Measurements from ENCODE around the gene SUPT7L. TPM values are rescaled to one million over a fixed set of nuclear protein-coding genes. Genes with fewer than 3 reads are reported as not detected.
"Not testable (repeated sequence)": the region's sequence is repeated elsewhere in the genome, so short reads cannot be mapped to it uniquely, and the experiment has no call there.

The SUPT7L gene
- total and polyA plus RNA-seq, 5 donors: 26.8 to 30.9 (median 27.4) TPM

GRCh38 chr2:27638037-27638637 is 25.3 kb downstream of the SUPT7L start:
- 89% methylated on average over 3 of the region's 3 CpGs for WGBS
- no peak for ATAC-seq
- intact Hi-C loops (cut with DNase I): no loop called here

GRCh38 chr2:27636766-27637165 is 26.6 kb downstream of the SUPT7L start:
- Histone ChIP-seq H3K4me1 (ENCODE audit: control insufficient read depth, insufficient read depth, low read length) (no peaks in the 10 kb centered on the region), H3K27me3 (ENCODE audit: control insufficient read depth, insufficient read depth) (no peaks in the 10 kb centered on the region), H3K4me3 (ENCODE audit: low read length) (no peak overlapping the region), H3K27ac (ENCODE audit: low read length) (no peak overlapping the region), H3K9me3 (ENCODE audit: control insufficient read depth, low read length) (no peaks in the 10 kb centered on the region)
- no peak for ATAC-seq
- intact Hi-C loops (cut with DNase I): no loop called here
- WGBS: 95% methylated on average over 5 of the region's 5 CpGs
- no peak for DNase-seq

More at GRCh38 chr2:27638037-27638637, 25.3 kb downstream of the SUPT7L start:
- Histone ChIP-seq H3K9me3 (ENCODE audit: control insufficient read depth, low read length) (no peaks in the 10 kb centered on the region), H3K4me1 (ENCODE audit: control insufficient read depth, insufficient read depth, low read length) (no peaks in the 10 kb centered on the region), H3K27ac (ENCODE audit: low read length) (no peak overlapping the region), H3K4me3 (ENCODE audit: low read length) (no peak overlapping the region), H3K27me3 (ENCODE audit: control insufficient read depth, insufficient read depth) (no peaks in the 10 kb centered on the region)
- DNase-seq: no peak

- intact Hi-C loops (cut with DNase I): no loop called here
- no peaks in the 10 kb centered on the region for H3K27me3 ChIP-seq (ENCODE audit: control insufficient read depth, insufficient read depth)
- H3K4me3 ChIP-seq (ENCODE audit: low read length): no peak overlapping the region
- DNase-seq: no peak
- WGBS: 95% methylated on average over 2 of the region's 2 CpGs
- H3K4me1 ChIP-seq (ENCODE audit: control insufficient read depth, insufficient read depth, low read length): peaks cover 3% of the 10 kb centered on the region
- no peak overlapping the region for H3K27ac ChIP-seq (ENCODE audit: low read length)
- ATAC-seq: no peak
- no peaks in the 10 kb centered on the region for H3K9me3 ChIP-seq (ENCODE audit: control insufficient read depth, low read length)
Measured at GRCh38 chr2:27634291-27634690, 29.1 kb downstream of the SUPT7L start.

GRCh38 chr2:27630257-27630656 is 33.2 kb downstream of the SUPT7L start:
- H3K27me3 ChIP-seq (ENCODE audit: control insufficient read depth, insufficient read depth); ATAC-seq; DNase-seq; intact Hi-C loops (cut with DNase I); H3K9me3 ChIP-seq (ENCODE audit: control insufficient read depth, low read length); H3K27ac ChIP-seq (ENCODE audit: low read length); H3K4me3 ChIP-seq (ENCODE audit: low read length); H3K4me1 ChIP-seq (ENCODE audit: control insufficient read depth, insufficient read depth, low read length): not testable (repeated sequence)
- 97% methylated on average over 2 of the region's 2 CpGs for WGBS

GRCh38 chr2:27628767-27629709 is 34.4 kb downstream of the SUPT7L start, which contains the start of the genes CCDC121 and GPN1:
Gene CCDC121, minus strand, starts transcription at chr2:27629012. Its CDS starts 1,213 bp downstream, at chr2:27627799.
Gene GPN1, plus strand, starts transcription at chr2:27629050. Its CDS starts 9 bp downstream, at chr2:27629059.
- Histone ChIP-seq H3K27ac (ENCODE audit: low read length) (peak within 1 kb of the TSS; percentile 31), H3K9me3 (ENCODE audit: control insufficient read depth, low read length) (no peaks in the 10 kb centered on the region), H3K27me3 (ENCODE audit: control insufficient read depth, insufficient read depth) (no peaks in the 10 kb centered on the region), H3K4me3 (ENCODE audit: low read length) (peak within 1 kb of the TSS; percentile 92), H3K4me1 (ENCODE audit: control insufficient read depth, insufficient read depth, low read length) (peaks cover 3% of the 10 kb centered on the region)
- DNase-seq (peak; percentile 89 to 93 (median 93)), ATAC-seq (peak; percentile 97 to 98)
- intact Hi-C loops (cut with DNase I): no loop called here
- WGBS: under 1% methylated on average over 44 of the region's 44 CpGs

- Histone ChIP-seq H3K4me3 (ENCODE audit: low read length) (peak overlapping the region; percentile 92), H3K4me1 (ENCODE audit: control insufficient read depth, insufficient read depth, low read length) (peaks cover 3% of the 10 kb centered on the region), H3K27me3 (ENCODE audit: control insufficient read depth, insufficient read depth) (no peaks in the 10 kb centered on the region), H3K9me3 (ENCODE audit: control insufficient read depth, low read length) (no peaks in the 10 kb centered on the region), H3K27ac (ENCODE audit: low read length) (peak overlapping the region; percentile 19)
- 5% methylated on average over 21 of the region's 21 CpGs for WGBS
- DNase-seq (peak in 1 of 3 donors; percentile 14), ATAC-seq (peak; percentile 58)
- intact Hi-C loops (cut with DNase I): no loop called here
Measured at GRCh38 chr2:27627963-27628766, 35.2 kb downstream of the SUPT7L start.

- 54% methylated on average over 3 of the region's 3 CpGs for WGBS
- intact Hi-C loops (cut with DNase I); H3K4me3 ChIP-seq (ENCODE audit: low read length); H3K27me3 ChIP-seq (ENCODE audit: control insufficient read depth, insufficient read depth); H3K9me3 ChIP-seq (ENCODE audit: control insufficient read depth, low read length); DNase-seq; H3K4me1 ChIP-seq (ENCODE audit: control insufficient read depth, insufficient read depth, low read length): not testable (repeated sequence)
- ATAC-seq: peak; percentile 29 to 73
- peak overlapping the region; percentile 23 for H3K27ac ChIP-seq (ENCODE audit: low read length)
Measured at GRCh38 chr2:27626921-27627320, 36.5 kb downstream of the SUPT7L start.

- H3K27ac ChIP-seq (ENCODE audit: low read length); DNase-seq; H3K4me3 ChIP-seq (ENCODE audit: low read length); H3K9me3 ChIP-seq (ENCODE audit: control insufficient read depth, low read length); H3K4me1 ChIP-seq (ENCODE audit: control insufficient read depth, insufficient read depth, low read length); ATAC-seq; H3K27me3 ChIP-seq (ENCODE audit: control insufficient read depth, insufficient read depth); intact Hi-C loops (cut with DNase I): not testable (repeated sequence)
- WGBS: 89% methylated on average over 1 of the region's 1 CpG
Measured at GRCh38 chr2:27626323-27626722, 37.1 kb downstream of the SUPT7L start.

GRCh38 chr2:27624943-27625342 is 38.5 kb downstream of the SUPT7L start:
- Histone ChIP-seq H3K4me3 (ENCODE audit: low read length) (no peak overlapping the region), H3K4me1 (ENCODE audit: control insufficient read depth, insufficient read depth, low read length) (peaks cover 3% of the 10 kb centered on the region), H3K9me3 (ENCODE audit: control insufficient read depth, low read length) (no peaks in the 10 kb centered on the region), H3K27me3 (ENCODE audit: control insufficient read depth, insufficient read depth) (no peaks in the 10 kb centered on the region), H3K27ac (ENCODE audit: low read length) (no peak overlapping the region)
- intact Hi-C loops (cut with DNase I): no loop called here
- ATAC-seq: no peak
- DNase-seq: no peak

- Histone ChIP-seq H3K27me3 (ENCODE audit: control insufficient read depth, insufficient read depth) (no peaks in the 10 kb centered on the region), H3K4me1 (ENCODE audit: control insufficient read depth, insufficient read depth, low read length) (no peaks in the 10 kb centered on the region), H3K4me3 (ENCODE audit: low read length) (no peak overlapping the region), H3K9me3 (ENCODE audit: control insufficient read depth, low read length) (no peaks in the 10 kb centered on the region), H3K27ac (ENCODE audit: low read length) (no peak overlapping the region)
- ATAC-seq (no peak), DNase-seq (no peak)
- intact Hi-C loops (cut with DNase I): no loop called here
- WGBS: 89% methylated on average over 3 of the region's 3 CpGs
Measured at GRCh38 chr2:27622921-27623384, 40.5 kb downstream of the SUPT7L start.
